Measurements from ENCODE around the gene CD44. TPM values are rescaled to one million over a fixed set of nuclear protein-coding genes. Genes with fewer than 3 reads are reported as not detected.

CD44 gene
- polyA plus RNA-seq, 1 of the 3 experiments (the other 2 are of a cell fraction): 457 TPM

- no peak for TF ChIP-seq SMC3 (IDR thresholded peaks at IDR 0.05; ENCODE audit: low read depth, low read length)
- TF ChIP-seq RXRA (IDR thresholded peaks at IDR 0.05; ENCODE audit: borderline replicate concordance, low read depth): no peak
- no peak for TF ChIP-seq RAD21 (IDR thresholded peaks at IDR 0.05; ENCODE audit: low read length)
- no peak for TF ChIP-seq TCF12 (IDR thresholded peaks at IDR 0.05)
- no peak for TF ChIP-seq CHD2 (IDR thresholded peaks at IDR 0.05; ENCODE audit: low read length, partially characterized antibody)
- no peak for TF ChIP-seq NFIC (IDR thresholded peaks at IDR 0.05; ENCODE audit: borderline replicate concordance)
- TF ChIP-seq FOXM1 (IDR thresholded peaks at IDR 0.05; ENCODE audit: low read depth): no peak
These were observed 98.4 kb downstream of the CD44 start (continued) for GRCh38 chr11:35237351-35237750.

DNA sequence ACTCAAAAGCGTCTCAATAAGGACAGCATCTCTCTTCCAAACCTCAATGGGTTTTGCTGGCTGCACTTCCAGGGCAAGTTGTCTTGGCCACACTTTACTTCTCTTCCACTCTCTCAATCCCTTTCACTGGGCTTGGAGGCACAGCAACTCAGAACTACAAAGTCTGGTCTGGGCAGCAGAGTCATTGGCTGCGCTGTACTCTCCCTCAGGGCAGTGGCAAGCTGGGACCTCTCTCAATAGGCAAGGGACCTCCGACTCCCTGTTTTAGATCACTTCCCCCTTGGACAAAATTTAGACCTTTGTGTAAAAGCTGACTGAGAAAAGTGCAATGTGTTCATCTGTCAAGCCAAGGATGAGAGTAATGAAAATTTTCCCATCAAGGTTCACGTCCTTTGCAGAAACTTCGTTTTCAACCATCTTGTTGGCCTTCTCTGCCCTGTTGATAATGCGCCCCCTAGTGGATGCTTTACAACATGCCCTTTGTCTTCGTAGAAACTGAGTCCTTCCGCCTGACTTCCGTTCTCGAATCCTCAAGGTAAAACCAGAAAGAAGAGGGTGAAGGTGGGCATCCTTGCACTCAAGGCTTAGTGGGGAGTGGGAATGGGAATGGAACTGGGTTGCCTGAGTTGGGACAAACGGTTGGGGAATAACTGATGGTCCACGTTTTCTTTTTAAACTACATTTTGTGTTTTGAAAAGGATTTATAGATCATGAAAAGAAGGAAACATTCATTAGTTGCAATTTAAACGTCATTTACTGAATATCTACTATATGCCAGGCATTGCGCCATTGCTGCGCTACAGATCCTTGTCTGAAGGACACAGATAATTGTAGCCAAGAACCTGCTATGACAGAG, 99.1 kb downstream of the CD44 start:
- Histone ChIP-seq H3K36me3 (replicated peaks in 1 of 2; ENCODE audit: control insufficient read depth in 1 of 2, insufficient read depth in 2 of 2, low read length in 1 of 2) (no peaks in the 10 kb centered on the region), H3F3A (replicated peaks; ENCODE audit: insufficient read depth) (peaks cover 29% of the 10 kb centered on the region), H3K9ac (no peak overlapping the region), H2AFZ (ENCODE audit: low read depth) (no peak overlapping the region), H3K9me3 (no peaks in the 10 kb centered on the region), H3K27me3 (ENCODE audit: insufficient read depth) (no peaks in the 10 kb centered on the region), H3K9me2 (no peaks in the 10 kb centered on the region), H3K4me2 (no peak overlapping the region), H3K4me3 (ENCODE audit: low read depth in 2 of 2, low read length in 1 of 2) (no peak overlapping the region), H3K27ac (ENCODE audit: low read depth in 2 of 2, low read length in 1 of 2) (no peak overlapping the region; a peak in 1 of 4 replicates), H3K4me1 (ENCODE audit: control insufficient read depth in 1 of 2, insufficient read depth in 2 of 2, low read depth in 1 of 2, low read length in 1 of 2) (peaks cover 0 to 2% of the 10 kb centered on the region in 2 experiments; a peak in 2 of 4 replicates), H3K79me2 (ENCODE audit: insufficient read depth) (no peaks in the 10 kb centered on the region), H4K20me1 (ENCODE audit: insufficient read depth) (no peaks in the 10 kb centered on the region)
- peak; percentile 15 for DNase-seq
- 78% methylated on average over 13 of the region's 15 CpGs for WGBS (ENCODE audit: low lambda C conversion rate)
- CTCF ChIA-PET: interaction anchor here (0.8 to 3.6 kb wide), 15 partner anchors 9 to 652 kb away, joined by 3 to 18 read pairs (median 5); partner anchors contain the start of gene CD44
- TF ChIP-seq TEAD4 (IDR thresholded peaks at IDR 0.05; ENCODE audit: borderline replicate concordance, insufficient read depth): no peak
- TF ChIP-seq, protein P1, sequence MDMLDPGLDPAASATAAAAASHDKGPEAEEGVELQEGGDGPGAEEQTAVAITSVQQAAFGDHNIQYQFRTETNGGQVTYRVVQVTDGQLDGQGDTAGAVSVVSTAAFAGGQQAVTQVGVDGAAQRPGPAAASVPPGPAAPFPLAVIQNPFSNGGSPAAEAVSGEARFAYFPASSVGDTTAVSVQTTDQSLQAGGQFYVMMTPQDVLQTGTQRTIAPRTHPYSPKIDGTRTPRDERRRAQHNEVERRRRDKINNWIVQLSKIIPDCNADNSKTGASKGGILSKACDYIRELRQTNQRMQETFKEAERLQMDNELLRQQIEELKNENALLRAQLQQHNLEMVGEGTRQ (IDR thresholded peaks at IDR 0.05; ENCODE audit: borderline replicate concordance, low read depth, low read length): no peak
- TF ChIP-seq RAD21 (IDR thresholded peaks at IDR 0.05; ENCODE audit: low read length): peak; percentile 78
- no peak for TF ChIP-seq RCOR1 (IDR thresholded peaks at IDR 0.05; ENCODE audit: low read length)
- TF ChIP-seq CTCF (IDR thresholded peaks at IDR 0.05): peak; percentile 73
- no peak for TF ChIP-seq ELF1 (IDR thresholded peaks at IDR 0.05)
- TF ChIP-seq EP300 (IDR thresholded peaks at IDR 0.05; ENCODE audit: borderline replicate concordance in 1 of 2, low read depth in 1 of 2, low read length in 1 of 2): no peak
- TF ChIP-seq SMC3 (IDR thresholded peaks at IDR 0.05; ENCODE audit: low read depth, low read length): peak; percentile 69
- POLR2A ChIA-PET: no interaction called here
